ENCODE measurements around the gene CFP.

DNA sequence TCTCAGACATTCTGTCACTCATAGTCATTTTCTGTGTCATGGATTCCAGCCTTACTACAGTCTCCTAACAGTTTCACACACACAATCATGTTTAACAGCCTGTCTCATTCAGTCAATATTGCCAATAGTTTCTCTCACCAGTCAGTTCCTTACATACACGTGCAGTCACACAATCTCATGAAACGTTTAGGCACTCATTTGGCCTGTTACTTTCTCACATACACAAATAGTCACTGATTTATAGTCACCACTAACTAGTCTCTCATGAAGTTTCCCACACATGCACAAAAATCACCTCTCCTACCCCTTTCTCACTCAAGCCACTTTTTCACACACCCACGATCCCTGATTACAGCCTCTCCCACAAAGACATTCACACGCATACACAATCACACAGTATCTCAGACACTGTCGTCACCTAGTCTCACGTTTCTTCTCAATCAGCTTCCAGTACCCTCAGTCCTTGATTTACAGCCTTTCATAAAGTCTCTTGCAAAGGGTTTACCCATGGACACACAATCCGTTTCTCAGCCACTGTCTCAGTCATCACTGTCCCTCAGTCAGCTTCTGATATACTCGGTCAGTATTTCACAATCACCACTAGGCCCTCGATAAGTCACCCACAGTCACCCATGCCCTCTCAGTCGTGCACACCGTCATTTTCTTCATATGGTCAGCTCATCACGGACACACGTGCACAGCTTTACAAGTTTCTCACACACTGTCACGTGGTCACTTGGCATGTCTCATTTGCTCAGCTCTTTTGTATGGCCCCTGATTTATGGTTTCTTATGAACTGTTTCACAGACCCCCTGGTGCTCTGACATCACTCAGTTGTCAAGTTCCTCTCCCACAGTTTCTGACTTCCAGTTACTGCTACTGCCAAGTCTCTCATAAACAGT, 4.2 kb upstream of the CFP start:
- TF ChIP-seq, protein P1, sequence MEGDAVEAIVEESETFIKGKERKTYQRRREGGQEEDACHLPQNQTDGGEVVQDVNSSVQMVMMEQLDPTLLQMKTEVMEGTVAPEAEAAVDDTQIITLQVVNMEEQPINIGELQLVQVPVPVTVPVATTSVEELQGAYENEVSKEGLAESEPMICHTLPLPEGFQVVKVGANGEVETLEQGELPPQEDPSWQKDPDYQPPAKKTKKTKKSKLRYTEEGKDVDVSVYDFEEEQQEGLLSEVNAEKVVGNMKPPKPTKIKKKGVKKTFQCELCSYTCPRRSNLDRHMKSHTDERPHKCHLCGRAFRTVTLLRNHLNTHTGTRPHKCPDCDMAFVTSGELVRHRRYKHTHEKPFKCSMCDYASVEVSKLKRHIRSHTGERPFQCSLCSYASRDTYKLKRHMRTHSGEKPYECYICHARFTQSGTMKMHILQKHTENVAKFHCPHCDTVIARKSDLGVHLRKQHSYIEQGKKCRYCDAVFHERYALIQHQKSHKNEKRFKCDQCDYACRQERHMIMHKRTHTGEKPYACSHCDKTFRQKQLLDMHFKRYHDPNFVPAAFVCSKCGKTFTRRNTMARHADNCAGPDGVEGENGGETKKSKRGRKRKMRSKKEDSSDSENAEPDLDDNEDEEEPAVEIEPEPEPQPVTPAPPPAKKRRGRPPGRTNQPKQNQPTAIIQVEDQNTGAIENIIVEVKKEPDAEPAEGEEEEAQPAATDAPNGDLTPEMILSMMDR (IDR thresholded peaks at IDR 0.05), result no peak
- TF ChIP-seq EP300 (IDR thresholded peaks at IDR 0.05) (no peak), MAFK (IDR thresholded peaks at IDR 0.05; ENCODE audit: partially characterized antibody) (no peak)

Data from A549 (cell line).